Upper lobe of left lung (tissue), 4 donors: Measurements from ENCODE around the gene SERPINF2.

ENCODE experiments used
- POLR2AphosphoS5 ChIP-seq, 2 donors: sonication (generic); formaldehyde crosslinking; IDR thresholded peaks; one replicate each; pipeline ENCODE4 v1.5.1; 2017; ENCODE audit warnings: antibody characterized with exemption in 2 of 2
- TF ChIP-seq, protein P1 (sequence below), 6 experiments: fragments of 450-650 bp in 4 of 6; fragments of 200-600 bp in 2 of 6; sonication (generic) in 2 of 6; IDR thresholded peaks; one replicate each; pipeline ENCODE4 v1.5.1; 2016 to 2019; ENCODE audit warnings: antibody characterized with exemption in 6 of 6

DNA sequence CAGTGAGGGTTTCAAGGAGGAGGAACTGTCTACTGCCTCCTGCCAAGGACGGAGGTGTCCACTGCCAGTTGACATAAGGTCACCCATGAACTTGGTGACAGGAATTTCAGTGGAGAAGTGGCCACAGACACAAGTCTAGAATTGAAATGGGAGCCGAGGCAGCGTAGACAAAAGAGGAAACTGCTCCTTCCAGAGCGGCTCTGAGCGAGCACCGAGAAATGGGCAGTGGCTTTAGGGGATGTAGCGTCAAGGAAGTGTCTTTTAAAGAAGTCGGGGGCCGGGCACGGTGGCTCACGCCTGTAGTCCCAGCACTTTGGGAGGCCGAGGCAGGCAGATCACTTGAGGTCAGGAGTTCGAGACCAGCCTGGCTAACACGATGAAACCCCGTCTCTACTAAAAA, 16.1 kb downstream of the SERPINF2 start:
- TF ChIP-seq, protein P1, sequence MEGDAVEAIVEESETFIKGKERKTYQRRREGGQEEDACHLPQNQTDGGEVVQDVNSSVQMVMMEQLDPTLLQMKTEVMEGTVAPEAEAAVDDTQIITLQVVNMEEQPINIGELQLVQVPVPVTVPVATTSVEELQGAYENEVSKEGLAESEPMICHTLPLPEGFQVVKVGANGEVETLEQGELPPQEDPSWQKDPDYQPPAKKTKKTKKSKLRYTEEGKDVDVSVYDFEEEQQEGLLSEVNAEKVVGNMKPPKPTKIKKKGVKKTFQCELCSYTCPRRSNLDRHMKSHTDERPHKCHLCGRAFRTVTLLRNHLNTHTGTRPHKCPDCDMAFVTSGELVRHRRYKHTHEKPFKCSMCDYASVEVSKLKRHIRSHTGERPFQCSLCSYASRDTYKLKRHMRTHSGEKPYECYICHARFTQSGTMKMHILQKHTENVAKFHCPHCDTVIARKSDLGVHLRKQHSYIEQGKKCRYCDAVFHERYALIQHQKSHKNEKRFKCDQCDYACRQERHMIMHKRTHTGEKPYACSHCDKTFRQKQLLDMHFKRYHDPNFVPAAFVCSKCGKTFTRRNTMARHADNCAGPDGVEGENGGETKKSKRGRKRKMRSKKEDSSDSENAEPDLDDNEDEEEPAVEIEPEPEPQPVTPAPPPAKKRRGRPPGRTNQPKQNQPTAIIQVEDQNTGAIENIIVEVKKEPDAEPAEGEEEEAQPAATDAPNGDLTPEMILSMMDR (IDR thresholded peaks at IDR 0.05) = no peak
- TF ChIP-seq POLR2AphosphoS5 (IDR thresholded peaks at IDR 0.05) = no peak
